GM12872 (cell line): Measurements from ENCODE around the gene SGK2.

Source experiments
- CTCF ChIP-seq: IDR thresholded peaks from 3 replicates; pipeline ENCODE4 v1.5.1; 2011; ENCODE audit warnings: low read depth, mild to moderate bottlenecking, low read length, moderate library complexity; ENCODE audit not compliant: insufficient read depth

Gene SGK2

GRCh38 chr20:43520074-43520630 is 38.7 kb upstream of the SGK2 start:
- TF ChIP-seq CTCF = no peak

- TF ChIP-seq CTCF = no peak
These were observed 33.8 kb upstream of the SGK2 start for GRCh38 chr20:43525021-43525420.

- TF ChIP-seq CTCF = no peak
These were observed 30.5 kb upstream of the SGK2 start for GRCh38 chr20:43528258-43528875.

- no peak for TF ChIP-seq CTCF
These were observed 29.8 kb upstream of the SGK2 start for GRCh38 chr20:43529051-43529450.

GRCh38 chr20:43529457-43530153 is 29.2 kb upstream of the SGK2 start:
- TF ChIP-seq CTCF = no peak

- no peak for TF ChIP-seq CTCF
These were observed 28.3 kb upstream of the SGK2 start for GRCh38 chr20:43530321-43531090.

- TF ChIP-seq CTCF = no peak
These were observed 27.8 kb upstream of the SGK2 start for GRCh38 chr20:43531091-43531443.
